ENCODE measurements around the gene MRPS34. TPM values are rescaled to one million over a fixed set of nuclear protein-coding genes. Genes with fewer than 3 reads are reported as not detected.

MRPS34 gene
- total RNA-seq, 1 donor from 2014 or later: 71.3 TPM

- DNase-seq (ENCODE audit: low read depth) (no peak), FAIRE-seq (no peak)
- Histone ChIP-seq H3K27me3 (ENCODE audit: control insufficient read depth, insufficient read depth, low read length) (no peaks in the 10 kb centered on the region), H3K4me3 (ENCODE audit: low read depth, low read length) (no peak overlapping the region), H3K36me3 (ENCODE audit: control insufficient read depth, insufficient read depth, low read length) (peaks cover 7% of the 10 kb centered on the region)
- TF ChIP-seq CTCF (IDR thresholded peaks at IDR 0.05; ENCODE audit: insufficient read depth, low read length, severe bottlenecking): no peak
Measured at GRCh38 chr16:1792836-1793577, 20.1 kb upstream of the MRPS34 start.

GRCh38 chr16:1791943-1792812 lies 19.2 kb upstream of the MRPS34 start:
- Histone ChIP-seq H3K4me3 (ENCODE audit: low read depth, low read length) (no peak overlapping the region), H3K27me3 (ENCODE audit: control insufficient read depth, insufficient read depth, low read length) (no peaks in the 10 kb centered on the region), H3K36me3 (ENCODE audit: control insufficient read depth, insufficient read depth, low read length) (peaks cover 7% of the 10 kb centered on the region)
- FAIRE-seq (no peak), DNase-seq (ENCODE audit: low read depth) (no peak)
- TF ChIP-seq CTCF (IDR thresholded peaks at IDR 0.05; ENCODE audit: insufficient read depth, low read length, severe bottlenecking): no peak

GRCh38 chr16:1791256-1791942 lies 18.5 kb upstream of the MRPS34 start:
- H3K27me3 ChIP-seq (ENCODE audit: control insufficient read depth, insufficient read depth, low read length): no peaks in the 10 kb centered on the region
- peaks cover 10% of the 10 kb centered on the region for H3K36me3 ChIP-seq (ENCODE audit: control insufficient read depth, insufficient read depth, low read length)
- DNase-seq (ENCODE audit: low read depth) (no peak), FAIRE-seq (no peak)
- no peak overlapping the region for H3K4me3 ChIP-seq (ENCODE audit: low read depth, low read length)
- no peak for TF ChIP-seq CTCF (IDR thresholded peaks at IDR 0.05; ENCODE audit: insufficient read depth, low read length, severe bottlenecking)

- no peak for TF ChIP-seq CTCF (IDR thresholded peaks at IDR 0.05; ENCODE audit: insufficient read depth, low read length, severe bottlenecking)
Measured at GRCh38 chr16:1790611-1791255, 17.8 kb upstream of the MRPS34 start.

GRCh38 chr16:1790261-1790610 lies 17.3 kb upstream of the MRPS34 start:
- no peak for TF ChIP-seq CTCF (IDR thresholded peaks at IDR 0.05; ENCODE audit: insufficient read depth, low read length, severe bottlenecking)
- no peak for FAIRE-seq
- H3K36me3 ChIP-seq (ENCODE audit: control insufficient read depth, insufficient read depth, low read length): peaks cover 12% of the 10 kb centered on the region

More at GRCh38 chr16:1790611-1791255, 17.8 kb upstream of the MRPS34 start:
- H3K4me3 ChIP-seq (ENCODE audit: low read depth, low read length): no peak overlapping the region
- DNase-seq (ENCODE audit: low read depth) (no peak), FAIRE-seq (no peak)
- no peaks in the 10 kb centered on the region for H3K27me3 ChIP-seq (ENCODE audit: control insufficient read depth, insufficient read depth, low read length)
- peaks cover 12% of the 10 kb centered on the region for H3K36me3 ChIP-seq (ENCODE audit: control insufficient read depth, insufficient read depth, low read length)

More at GRCh38 chr16:1790261-1790610, 17.3 kb upstream of the MRPS34 start:
- Histone ChIP-seq H3K4me3 (ENCODE audit: low read depth, low read length) (no peak overlapping the region), H3K27me3 (ENCODE audit: control insufficient read depth, insufficient read depth, low read length) (no peaks in the 10 kb centered on the region)
- DNase-seq (ENCODE audit: low read depth): no peak
